Fibroblast of skin of right biceps (primary cell): Measurements from ENCODE around the gene LILRB3.
"Not testable (repeated sequence)": the region's sequence is repeated elsewhere in the genome, so short reads cannot be mapped to it uniquely, and the experiment has no call there.

Source experiments
- DNase-seq: peaks from one replicate; pipeline ENCODE4 v3.0.0-alpha.2; 2013

Gene LILRB3

DNA sequence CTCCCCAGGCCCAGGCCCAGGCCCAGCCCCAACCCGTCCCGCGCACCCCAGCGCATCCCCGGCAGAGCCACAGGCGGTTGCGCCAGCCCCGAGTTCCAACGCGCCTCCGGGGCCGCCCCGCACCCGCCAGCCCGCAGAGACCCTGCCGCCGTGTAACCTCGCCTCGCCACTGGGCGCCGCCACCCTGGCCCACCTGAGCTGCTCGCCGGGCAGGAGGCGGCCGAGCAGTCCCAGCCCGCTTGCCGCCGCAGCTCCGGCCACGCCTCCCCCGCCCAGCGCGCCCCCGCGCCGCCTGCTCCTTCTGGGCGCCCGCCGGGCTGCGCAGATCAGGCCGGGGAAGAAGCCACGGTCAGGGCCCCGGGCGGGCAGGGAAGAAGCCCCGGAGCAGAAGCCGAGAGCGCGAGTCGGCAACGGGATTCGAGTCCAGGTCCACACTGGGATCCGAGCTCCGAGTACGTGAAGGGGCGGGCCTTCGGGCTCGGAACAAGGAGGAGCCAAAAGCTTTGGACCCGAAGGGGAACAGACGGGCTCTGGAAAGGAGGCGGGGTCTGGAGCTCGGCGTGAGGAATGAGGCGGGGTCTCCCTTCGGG, 33.6 kb downstream of the LILRB3 start, which contains the start of gene MBOAT7:
MBOAT7 (minus strand) TSS at position 436 of the 590 bp plus-strand sequence. CDS start 1,072 bp downstream, outside the sequence.
- no peak for DNase-seq

DNA sequence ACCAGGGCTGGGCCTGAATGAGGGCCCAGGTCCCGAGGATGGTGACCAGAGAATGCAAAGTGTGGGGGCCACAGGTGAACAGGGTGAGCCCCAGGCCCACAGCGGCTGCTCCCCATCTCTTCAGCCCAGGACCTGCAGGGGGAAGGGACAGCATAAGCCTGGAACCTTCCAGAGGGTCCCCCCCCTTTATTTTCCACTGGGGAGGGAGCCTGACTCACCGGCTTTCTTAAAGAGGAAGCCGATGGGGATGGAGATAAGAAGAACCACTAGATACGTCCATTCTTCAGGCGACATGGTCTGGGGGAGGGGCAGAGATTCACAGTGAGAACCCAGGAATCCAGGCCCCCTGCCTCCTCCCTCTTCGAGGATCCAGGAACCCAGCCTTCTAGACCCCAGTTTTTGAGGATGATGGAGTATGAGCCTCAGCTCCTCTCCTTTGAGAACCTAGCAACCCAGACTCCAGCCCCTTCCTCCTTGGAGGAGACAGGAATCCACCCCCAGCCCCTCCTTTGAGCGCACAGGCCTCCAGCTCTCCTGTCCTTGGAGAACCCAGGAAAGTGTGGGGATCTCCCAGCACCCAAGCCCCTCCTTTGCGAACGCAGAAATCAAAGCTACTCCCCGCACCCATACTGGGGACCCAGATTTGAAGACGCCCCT, 34.5 kb downstream of the LILRB3 start:
- peak; percentile 76 for DNase-seq

- no peak for DNase-seq
Measured at GRCh38 chr19:54186934-54187381, 35.8 kb downstream of the LILRB3 start.

GRCh38 chr19:54186351-54186750, 36.5 kb downstream of the LILRB3 start:
- DNase-seq = no peak

- no peak for DNase-seq
Measured at GRCh38 chr19:54183431-54183830, 39.4 kb downstream of the LILRB3 start.

- DNase-seq = not testable (repeated sequence)
Measured at GRCh38 chr19:54181894-54182293, 40.9 kb downstream of the LILRB3 start.

DNA sequence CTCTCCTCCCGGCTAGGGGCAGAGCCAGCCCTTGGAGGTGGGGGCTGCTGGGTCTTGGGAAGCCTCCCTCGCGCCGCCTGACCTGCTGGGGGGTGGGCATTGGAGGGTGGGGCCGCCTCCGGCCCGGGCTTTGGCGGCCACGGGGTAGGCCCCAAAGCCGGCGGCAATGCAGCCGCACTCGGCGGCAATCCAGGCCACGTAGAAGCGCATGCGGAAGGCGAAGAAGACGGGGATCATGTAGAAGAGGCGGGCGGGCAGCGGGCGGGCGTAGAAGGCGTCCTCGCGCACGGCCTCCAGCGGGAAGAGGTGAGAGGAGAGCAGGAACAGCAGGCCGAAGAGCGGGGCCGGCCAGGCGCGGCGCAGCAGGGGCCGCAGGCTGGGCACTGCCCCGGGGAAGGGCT, 42.1 kb downstream of the LILRB3 start:
- DNase-seq = no peak

- peak; percentile 45 for DNase-seq
Measured at GRCh38 chr19:54179921-54180461, 42.8 kb downstream of the LILRB3 start.

GRCh38 chr19:54179262-54179852, 43.5 kb downstream of the LILRB3 start:
- DNase-seq = no peak

DNA sequence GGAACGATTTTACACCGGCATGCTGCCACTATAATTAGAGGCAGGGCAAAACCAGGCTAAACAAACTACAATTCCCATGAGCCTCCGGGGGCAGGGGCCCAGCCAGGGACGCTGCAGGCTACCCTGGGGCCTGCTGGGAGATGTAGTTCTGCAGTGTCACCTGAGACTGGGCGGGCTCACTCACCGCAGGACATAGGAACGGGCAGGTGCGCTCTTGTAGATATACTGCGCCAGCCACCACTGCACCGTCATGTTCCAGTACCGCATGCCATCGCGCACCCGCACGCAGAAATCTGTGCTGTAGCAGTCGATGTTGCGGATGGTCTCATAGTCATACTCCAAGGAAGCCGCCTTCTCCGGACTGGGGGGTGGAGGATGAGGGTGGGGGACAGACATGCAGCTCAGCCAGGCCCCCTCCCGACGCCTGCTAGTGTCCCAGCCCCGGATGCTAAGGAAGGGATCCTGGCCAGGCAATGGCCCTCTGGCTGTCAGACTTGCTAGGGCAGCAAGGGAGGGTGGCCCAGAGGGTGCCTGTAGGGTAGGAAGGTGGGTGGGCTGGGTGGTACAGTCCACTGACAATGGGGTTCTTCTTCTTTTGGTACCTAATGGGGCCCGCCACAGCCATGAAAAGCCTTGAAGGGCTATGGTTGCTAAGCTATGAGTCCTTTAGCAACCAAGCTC, 44.1 kb downstream of the LILRB3 start:
- no peak for DNase-seq

- DNase-seq = no peak
Measured at GRCh38 chr19:54173951-54174834, 48.6 kb downstream of the LILRB3 start.

- DNase-seq = no peak
Measured at GRCh38 chr19:54173359-54173699, 49.5 kb downstream of the LILRB3 start.

GRCh38 chr19:54172471-54173358, 50.1 kb downstream of the LILRB3 start, which contains the start of gene TMC4:
TSS of gene TMC4 (minus strand) at chr19:54173160. CDS start at chr19:54173117, 43 bp downstream.
- peak; percentile 17 for DNase-seq

DNA sequence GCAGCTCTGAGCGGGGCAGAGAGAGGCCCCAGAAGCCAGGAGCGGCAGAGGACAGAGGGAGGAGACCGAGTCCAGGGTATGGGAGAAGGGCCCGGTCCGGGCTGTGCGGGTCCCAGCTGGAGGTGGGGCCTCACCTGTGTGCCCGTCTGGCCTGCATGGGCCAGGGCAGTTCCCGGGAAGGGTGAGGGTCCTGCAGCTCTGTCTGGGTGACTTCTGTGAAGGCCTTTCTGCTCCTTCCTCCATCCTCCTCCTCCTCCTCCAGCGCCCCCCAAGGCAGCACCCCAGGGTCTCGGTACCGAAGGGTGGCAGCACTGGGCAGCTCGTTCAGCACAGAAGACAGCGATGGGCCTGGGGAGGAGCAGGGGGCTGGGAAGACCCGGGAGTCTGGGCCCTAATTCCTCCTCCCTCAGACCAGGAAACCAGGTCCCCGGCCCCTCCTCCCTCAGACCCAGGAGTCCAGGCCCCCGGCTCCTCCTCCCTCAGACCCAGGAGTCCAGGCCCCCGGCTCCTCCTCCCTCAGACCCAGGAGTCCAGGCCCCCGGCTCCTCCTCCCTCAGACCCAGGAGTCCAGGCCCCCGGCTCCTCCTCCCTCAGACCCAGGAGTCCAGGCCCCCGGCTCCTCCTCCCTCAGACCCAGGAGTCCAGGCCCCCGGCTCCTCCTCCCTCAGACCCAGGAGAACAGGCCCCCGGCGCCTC, 50.9 kb downstream of the LILRB3 start:
- DNase-seq = not testable (repeated sequence)

DNA sequence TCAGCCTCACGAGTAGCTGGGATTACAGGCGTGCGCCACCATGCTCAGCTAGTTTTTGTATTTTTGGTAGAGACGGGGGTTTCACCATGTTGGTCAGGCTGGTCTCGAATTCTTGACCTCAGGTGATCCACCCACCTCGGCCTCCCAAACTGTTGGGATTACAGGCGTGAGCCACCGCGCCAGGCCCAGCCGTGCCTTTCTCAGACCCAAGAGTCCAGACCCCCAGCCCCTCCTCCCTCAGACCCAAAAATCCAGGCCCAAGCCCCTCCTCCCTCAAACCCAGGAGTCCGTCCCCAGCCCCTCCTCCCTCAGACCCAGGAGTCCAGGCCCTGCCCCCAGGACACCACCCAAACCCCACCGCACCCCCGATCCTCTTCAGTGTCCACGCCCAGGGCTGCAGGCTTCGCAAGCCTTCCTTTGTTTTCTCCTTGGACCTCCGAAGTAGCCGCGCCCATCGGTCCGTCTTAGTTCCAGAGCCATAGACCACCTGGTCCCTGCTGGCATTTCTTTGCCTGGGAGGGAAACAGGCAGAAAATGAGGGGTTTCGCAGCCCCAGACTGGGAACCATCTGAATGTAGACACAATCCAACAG, 53.6 kb downstream of the LILRB3 start:
- DNase-seq = no peak

DNA sequence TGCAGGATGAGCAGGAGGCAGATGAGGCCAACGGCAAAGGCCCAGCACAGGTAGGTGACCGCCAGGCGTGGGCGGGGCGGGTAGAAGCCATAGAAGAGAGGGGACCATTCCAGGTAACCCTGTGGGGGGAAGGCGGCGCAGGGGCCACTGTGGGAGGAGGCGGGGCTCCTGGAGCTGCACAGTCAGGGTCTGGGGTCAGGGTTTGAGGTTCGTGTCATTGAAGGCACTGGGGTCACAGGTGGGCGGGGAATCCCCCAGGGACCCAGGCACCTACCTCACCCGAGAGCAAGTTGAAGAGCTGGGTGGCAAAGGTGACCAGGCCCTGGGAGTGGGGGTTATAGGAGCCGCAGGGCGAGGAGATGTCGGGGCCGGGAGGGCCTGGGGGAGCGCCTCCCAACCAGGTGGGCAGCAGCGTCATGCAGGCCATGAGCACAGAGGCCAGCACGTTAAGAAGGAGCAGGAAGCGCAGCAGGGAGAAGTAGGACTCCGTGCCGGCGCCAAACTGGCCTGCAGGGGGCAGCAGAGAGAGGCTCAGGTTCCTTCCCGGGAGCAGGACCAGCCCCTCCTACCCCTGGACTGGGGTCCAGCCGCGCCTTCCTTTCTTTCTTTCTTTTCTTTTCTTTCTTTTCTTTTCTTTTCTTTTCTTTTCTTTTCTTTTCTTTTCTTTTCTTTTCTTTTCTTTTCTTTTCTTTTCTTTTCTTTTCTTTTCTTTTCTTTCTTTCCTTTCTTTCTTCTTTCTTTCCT, 54.5 kb downstream of the LILRB3 start:
- DNase-seq = peak; percentile 77
